K562 (cell line): ENCODE data around the gene DLX4. TPM values are rescaled to one million over a fixed set of nuclear protein-coding genes. Genes with fewer than 3 reads are reported as not detected.

Experiments used
- ATAC-seq: fragments of 200-7000 bp; cut with Tn5 transposase; 3 replicates; pipeline ENCODE4 v1.9.1; 2020; ENCODE audit warnings: moderate library complexity
- BruUV-seq: library from RNA; stranded (reverse); fragments of 400-500 nt; replicated peaks from 2 replicates; lab custom pipeline; 2021; lab: Mats Ljungman, UMichigan
- CTCF ChIA-PET: fragments of 300-600 bp; formaldehyde crosslinking; extraction: SDS; loops from one replicate; lab custom pipeline; 2021; ENCODE audit warnings: low intra/inter-chr PET ratio; lab: Yijun Ruan, JAX
- POLR2A ChIA-PET: fragments of 300-600, 350-650 bp; sonication (Branson Sonifier 250); formaldehyde crosslinking; extraction: SDS; loops from one replicate; lab custom pipeline; 2021; ENCODE audit warnings: antibody characterized with exemption, inconsistent platforms; lab: Yijun Ruan, JAX
- DNase-seq, 4 experiments: peaks; one replicate each; pipeline versions ENCODE4 v3.0.0 to v3.0.0-alpha.2; 2011 to 2018; ENCODE audit warnings: low spot score in 3 of 4, mixed read lengths in 3 of 4; ENCODE audit errors: extremely low read depth in 1 of 4
- FAIRE-seq: peaks from 2 replicates; lab custom pipeline; 2011; peaks lifted over from hg19 to GRCh38; lab: Jason Lieb, UNC
- H2AFZ ChIP-seq: 2 replicates; pipeline ENCODE4 v1.6.0; 2011; ENCODE audit warnings: low read depth, low read length, control low read depth, inconsistent platforms
- H3K27ac ChIP-seq: fragments of 200-600 bp; 3 replicates; pipeline ENCODE4 v1.8.0; 2011; ENCODE audit warnings: low read depth, mild to moderate bottlenecking, control low read depth, inconsistent platforms, low read length, moderate library complexity, mixed read lengths; ENCODE audit errors: extremely low read depth
- H3K27me3 ChIP-seq, 2 experiments: fragments of 300-600 bp in 1 of 2; 2 replicates in 1 of 2; 3 replicates in 1 of 2; pipeline versions ENCODE4 v1.6.0 to v1.8.0; 2011; ENCODE audit warnings: inconsistent platforms in 2 of 2, low read length in 2 of 2, mild to moderate bottlenecking in 1 of 2, mixed read lengths in 1 of 2, moderate library complexity in 1 of 2; ENCODE audit not compliant: control insufficient read depth in 2 of 2, insufficient read depth in 2 of 2
- H3K36me3 ChIP-seq: fragments of 300-600 bp; 3 replicates; pipeline ENCODE4 v1.8.0; 2011; ENCODE audit warnings: mild to moderate bottlenecking, low read length, inconsistent platforms; ENCODE audit not compliant: control insufficient read depth, insufficient read depth
- H3K4me1 ChIP-seq, 2 experiments: fragments of 200-600 bp in 1 of 2; replicated peaks in 1 of 2; 2 replicates in 1 of 2; 3 replicates in 1 of 2; pipeline versions ENCODE4 v1.5.1 to v1.8.0; 2011; ENCODE audit warnings: inconsistent platforms in 2 of 2, low read length in 2 of 2, mild to moderate bottlenecking in 1 of 2, mixed read lengths in 1 of 2, moderate library complexity in 1 of 2; ENCODE audit not compliant: control insufficient read depth in 2 of 2, insufficient read depth in 2 of 2
- H3K4me2 ChIP-seq: 2 replicates; pipeline ENCODE4 v1.6.1; 2011; ENCODE audit warnings: low read length, control low read depth, inconsistent platforms, mixed read lengths; ENCODE audit not compliant: insufficient read depth
- H3K4me3 ChIP-seq: fragments of 200-600 bp; sonication (generic), shearing (Covaris generic); 2 replicates; pipeline ENCODE4 v1.5.1; 2016; ENCODE audit warnings: control low read depth, inconsistent platforms
- H3K79me2 ChIP-seq: fragments of 200-600 bp; 3 replicates; pipeline ENCODE4 v1.8.0; 2011; ENCODE audit warnings: low read length, inconsistent platforms; ENCODE audit not compliant: control insufficient read depth, insufficient read depth
- H3K9ac ChIP-seq, 2 experiments: 2 replicates each; pipeline versions ENCODE4 v1.6.0 to v1.6.1; 2011; ENCODE audit warnings: low read depth in 2 of 2, low read length in 2 of 2, control low read depth in 1 of 2, inconsistent platforms in 1 of 2, mild to moderate bottlenecking in 1 of 2, mixed read lengths in 1 of 2; ENCODE audit not compliant: insufficient read depth in 1 of 2
- H3K9me1 ChIP-seq: one replicate; pipeline ENCODE4 v1.6.0; 2011; ENCODE audit warnings: inconsistent platforms, mild to moderate bottlenecking, low read length, moderate library complexity; ENCODE audit not compliant: control insufficient read depth, insufficient read depth
- H3K9me3 ChIP-seq: replicated peaks from 2 replicates; pipeline ENCODE4 v1.5.1; 2011; ENCODE audit warnings: low read depth, low read length, inconsistent platforms; ENCODE audit not compliant: control insufficient read depth, insufficient read depth
- H4K20me1 ChIP-seq: replicated peaks from 2 replicates; pipeline ENCODE4 v1.6.1; 2011; ENCODE audit warnings: low read length, inconsistent platforms, mixed read lengths; ENCODE audit not compliant: control insufficient read depth, insufficient read depth
- CEBPB ChIP-seq: fragments of 450-650 bp; IDR thresholded peaks from 2 replicates; pipeline ENCODE4 v1.6.1; 2016; ENCODE audit warnings: missing genetic modification characterization, missing compliant biosample characterization
- CHD7 ChIP-seq: fragments of 200-600 bp; sonication (generic); IDR thresholded peaks from one replicate; pipeline ENCODE4 v1.6.1; 2012; ENCODE audit warnings: mild to moderate bottlenecking, low read depth, low read length, inconsistent platforms
- ETV5 ChIP-seq: sonication (generic); formaldehyde crosslinking; IDR thresholded peaks from 2 replicates; pipeline ENCODE4 v1.4.0; 2020; ENCODE audit warnings: low read depth, mild to moderate bottlenecking, missing genetic modification reagents
- FOXO4 ChIP-seq: fragments of 450-650 bp; formaldehyde crosslinking; IDR thresholded peaks from 2 replicates; pipeline ENCODE4 v1.4.0; 2020; ENCODE audit warnings: mild to moderate bottlenecking, moderate library complexity
- FOXP1 ChIP-seq: sonication (generic); formaldehyde crosslinking; IDR thresholded peaks from 2 replicates; pipeline ENCODE4 v1.8.0; 2022; ENCODE audit warnings: mild to moderate bottlenecking, missing genetic modification reagents
- NCOA2 ChIP-seq, 2 experiments: fragments of 450-650 bp; IDR thresholded peaks; 2 replicates each; pipeline ENCODE4 v1.6.1; 2018; ENCODE audit warnings: mild to moderate bottlenecking in 2 of 2, moderate library complexity in 1 of 2; ENCODE audit not compliant: partially characterized antibody in 2 of 2
- NEUROD1 ChIP-seq: fragments of 150-350 bp; IDR thresholded peaks from 2 replicates; pipeline ENCODE4 v1.6.1; 2014; ENCODE audit warnings: borderline replicate concordance, low read length, low read depth; ENCODE audit not compliant: partially characterized antibody
- ZKSCAN3 ChIP-seq: fragments of 250-450 bp; sonication (Bioruptor Pico); IDR thresholded peaks from 2 replicates; pipeline ENCODE4 v1.4.0; 2020
- ZNF444 ChIP-seq: fragments of 250-450 bp; sonication (Bioruptor Pico); IDR thresholded peaks from 2 replicates; pipeline ENCODE4 v1.4.0; 2020; ENCODE audit warnings: mild to moderate bottlenecking, moderate library complexity
- ZNF584 ChIP-seq: fragments of 200-800 bp; sonication (Bioruptor generic); IDR thresholded peaks from 2 replicates; pipeline ENCODE4 v1.6.1; 2016; ENCODE audit warnings: low read depth, mild to moderate bottlenecking, missing genetic modification characterization, missing compliant biosample characterization
- ZNF785 ChIP-seq: fragments of 250-450 bp; sonication (Bioruptor Pico); IDR thresholded peaks from 2 replicates; pipeline ENCODE4 v1.4.0; 2020; ENCODE audit warnings: mild to moderate bottlenecking
- WGBS: fragments of 100-300 bp; shearing (Covaris generic); methylation state at CpG from one replicate; pipeline ENCODE4 v1.1.6; 2016; ENCODE audit warnings: low coverage, mixed read lengths; ENCODE audit not compliant: insufficient coverage; ENCODE audit errors: missing lambda C conversion rate; 5-methylcytosine and 5-hydroxymethylcytosine counted together
- in situ Hi-C: fragments of 300-500 bp; cut with MboI; formaldehyde crosslinking; loops from 4 replicates; pipeline ENCODE4 v1.15.0; 2018; ENCODE audit warnings: inconsistent platforms, mixed read lengths
- intact Hi-C: fragments of 100-400 bp; cut with micrococcal nuclease; formaldehyde crosslinking; loops from 2 replicates; pipeline ENCODE4 v1.14.2; 2022
- polyA plus RNA-seq, 8 experiments: library from polyadenylated mRNA; depleted of rRNA in 4 of 8; stranded (reverse) in 5 of 8; unstranded in 3 of 8; fragments of >200 nt; fragmentation: Nextera tagmentation in 2 of 8; fragmentation: Illumina TruSeq in 1 of 8; extraction: Ambion mirVana in 2 of 8; extraction: Trizol in 1 of 8; gene quantifications; 2 replicates each; pipeline versions ENCODE4 v1.2.1 to v1.2.3, GENCODE V29; 2011 to 2014; ENCODE audit warnings: inconsistent platforms in 1 of 8, missing spikeins in 1 of 8
- total RNA-seq, 7 experiments: library from RNA; depleted of rRNA in 6 of 7; stranded (reverse); fragments of >200 nt in 6 of 7; fragmentation: Illumina TruSeq in 2 of 7; extraction: Trizol in 2 of 7; gene quantifications; 2 replicates each; pipeline versions ENCODE4 v1.2.1 to v1.2.3, GENCODE V29; 2011 to 2021; ENCODE audit warnings: low replicate concordance in 1 of 7

Gene DLX4
- total and polyA plus RNA-seq, 9 of the 15 experiments (the other 6 are each of a cell fraction or from before 2014, with no cell fraction given), result 0.15 to 2.2 (median 0.58) TPM

DNA sequence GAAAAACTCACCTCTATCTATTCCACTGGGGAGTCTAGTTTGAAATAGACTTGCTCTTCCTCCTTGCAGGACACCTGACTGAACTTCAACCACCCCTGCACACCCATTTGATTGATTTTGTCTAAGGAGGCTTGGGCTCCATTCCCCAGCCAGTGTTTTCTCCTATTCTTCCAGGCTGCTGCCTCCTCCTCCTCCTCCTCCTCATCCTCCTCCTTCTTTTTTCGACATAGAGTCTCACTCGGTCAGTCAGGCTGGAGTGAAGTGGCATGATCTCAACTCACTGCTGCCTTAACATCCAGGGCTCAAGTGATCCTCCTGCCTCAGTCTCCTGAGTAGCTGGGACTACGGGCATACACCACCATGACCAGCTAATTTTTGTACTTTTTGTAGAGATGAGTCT, 1.8 kb upstream of the DLX4 start:
- H4K20me1 ChIP-seq, result peaks cover 4% of the 10 kb centered on the region; the same call in 1 of the 2 replicates
- no peaks in the 10 kb centered on the region for H3K9me1 ChIP-seq
- FAIRE-seq, result no peak
- no peak for ATAC-seq
- no peak overlapping the region for H3K9ac ChIP-seq
- CTCF ChIA-PET, result no interaction called here
- H3K79me2 ChIP-seq, result no peaks in the 10 kb centered on the region
- peaks cover 0 to 31% of the 10 kb centered on the region in 2 experiments; a peak in 3 of 5 replicates for H3K4me1 ChIP-seq
- no peaks in the 10 kb centered on the region for H3K9me3 ChIP-seq
- H3K27ac ChIP-seq, result no peak overlapping the region
- DNase-seq, result no peak
- intact Hi-C loops (no loop called here), in situ Hi-C loops (no loop called here)
- H2AFZ ChIP-seq, result no peak overlapping the region
- no TSS peak for BruUV-seq
- H3K27me3 ChIP-seq, result peaks cover 53 to 95% of the 10 kb centered on the region in 2 experiments
- no peak overlapping the region for H3K4me3 ChIP-seq
- POLR2A ChIA-PET, result interaction anchor here (0.6 kb wide), 1 partner anchor 8 kb away, joined by 3 read pairs; no protein-coding TSS in a partner anchor
- 3% methylated on average over 3 of the region's 3 CpGs for WGBS
- H3K36me3 ChIP-seq, result no peaks in the 10 kb centered on the region
- no peak overlapping the region for H3K4me2 ChIP-seq
- TF ChIP-seq ETV5 (no peak), CEBPB (tag) (no peak), ZNF584 (CRISPR knock-in tag) (no peak), FOXO4 (CRISPR knock-in tag) (no peak), ZKSCAN3 (no peak), FOXP1 (no peak), ZNF785 (CRISPR knock-in tag) (no peak), NCOA2 (IDR thresholded peaks at IDR 0.05; ENCODE audit: partially characterized antibody in 2 of 2) (no peak), CHD7 (no peak), NEUROD1 (no peak), ZNF444 (no peak)
